Stromal cell of bone marrow (primary cell): ENCODE data around the gene ENDOV.

ENCODE experiments used
- DNase-seq: peaks from one replicate; pipeline ENCODE4 v3.0.0-alpha.2; 2012; ENCODE audit warnings: low read depth

Gene ENDOV

DNA sequence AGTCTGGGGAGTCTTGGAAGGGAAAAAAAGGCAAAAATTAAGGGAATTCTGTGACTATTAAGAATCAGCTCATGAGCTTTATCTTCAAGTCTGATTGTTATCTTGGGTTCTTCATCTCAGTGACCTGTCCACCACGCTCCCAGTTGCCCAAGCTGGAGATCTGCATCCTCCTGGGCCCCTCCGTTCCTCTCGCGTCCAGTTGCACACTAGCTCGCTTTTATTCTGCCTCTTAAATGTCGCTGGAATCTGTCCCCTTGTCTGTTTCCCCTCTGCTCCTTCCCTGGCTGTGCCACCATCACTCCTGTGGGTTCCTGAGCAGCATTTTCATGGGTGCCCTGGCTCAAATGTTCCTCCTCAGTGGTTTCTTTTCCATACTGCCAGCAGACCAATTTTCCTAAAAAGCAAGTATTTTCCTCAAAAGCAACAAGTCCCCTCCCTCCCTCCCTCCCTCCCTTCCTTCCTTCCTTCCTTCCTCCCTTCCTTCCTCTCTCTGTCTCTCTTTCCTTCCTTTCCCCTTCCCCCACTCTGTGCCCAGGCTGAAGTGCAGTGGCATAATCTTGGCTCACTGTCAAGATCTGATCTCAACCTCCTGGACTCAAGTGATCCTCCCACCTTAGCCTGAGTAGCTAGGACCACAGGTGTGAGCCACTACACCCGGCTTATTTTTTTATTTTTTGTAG lies 1.4 kb downstream of the ENDOV start:
- no peak for DNase-seq

DNA sequence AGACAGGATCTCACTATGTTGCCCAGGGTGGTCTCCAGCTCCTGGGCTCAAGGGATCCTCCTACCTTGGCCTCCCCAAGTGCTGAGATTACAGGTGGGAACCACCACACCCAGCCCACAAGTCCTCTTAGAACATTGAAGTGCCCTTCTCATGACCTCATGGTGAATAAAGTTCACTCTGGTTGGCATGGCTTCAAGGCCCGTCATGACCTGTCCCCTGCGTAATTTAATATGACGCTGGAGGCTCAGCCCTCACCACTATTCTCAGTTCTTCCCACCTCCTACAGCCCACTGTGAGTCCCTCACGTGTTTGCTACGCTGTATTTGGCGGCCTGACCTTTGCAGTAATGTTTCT lies 1.9 kb downstream of the ENDOV start:
- DNase-seq = no peak

DNA sequence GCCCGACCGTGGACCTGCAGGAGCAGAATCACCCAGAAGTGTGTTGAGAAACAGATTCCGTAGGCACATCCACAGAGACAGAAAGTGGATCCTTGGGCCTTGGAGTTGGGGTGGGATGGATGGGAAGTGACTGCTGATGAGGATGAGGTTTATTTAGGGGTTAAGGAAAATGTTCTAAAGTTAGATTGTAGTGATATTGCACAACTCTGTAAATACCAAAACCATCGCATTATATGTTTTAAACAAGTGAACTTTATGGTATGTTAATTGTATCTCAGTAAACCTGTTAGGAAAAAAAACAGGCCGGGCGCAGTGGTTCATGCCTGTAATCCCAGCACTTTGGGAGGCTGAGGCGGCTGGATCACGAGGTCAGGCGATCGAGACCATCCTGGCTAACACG lies 3.6 kb downstream of the ENDOV start:
- DNase-seq = no peak

DNA sequence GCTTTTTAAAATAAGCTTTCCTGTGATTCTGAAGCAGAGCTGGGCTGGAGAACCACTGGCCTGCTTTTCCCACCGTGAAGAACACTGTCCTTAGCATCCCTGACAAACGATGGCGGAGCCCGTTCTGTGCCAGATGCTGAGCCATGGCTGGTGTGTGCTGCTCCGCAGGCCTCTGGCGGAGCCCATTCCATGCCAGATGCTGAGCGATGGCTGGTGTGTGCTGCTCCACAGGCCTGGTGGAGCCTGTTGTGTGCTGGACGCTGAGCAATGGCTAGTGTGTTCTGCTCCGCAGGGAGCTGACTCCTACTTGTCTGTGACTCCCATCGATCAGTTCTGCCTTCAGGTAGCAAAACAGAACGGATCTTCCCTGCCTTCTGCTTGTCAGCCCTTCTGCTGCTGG lies 4.3 kb downstream of the ENDOV start:
- DNase-seq = no peak

DNA sequence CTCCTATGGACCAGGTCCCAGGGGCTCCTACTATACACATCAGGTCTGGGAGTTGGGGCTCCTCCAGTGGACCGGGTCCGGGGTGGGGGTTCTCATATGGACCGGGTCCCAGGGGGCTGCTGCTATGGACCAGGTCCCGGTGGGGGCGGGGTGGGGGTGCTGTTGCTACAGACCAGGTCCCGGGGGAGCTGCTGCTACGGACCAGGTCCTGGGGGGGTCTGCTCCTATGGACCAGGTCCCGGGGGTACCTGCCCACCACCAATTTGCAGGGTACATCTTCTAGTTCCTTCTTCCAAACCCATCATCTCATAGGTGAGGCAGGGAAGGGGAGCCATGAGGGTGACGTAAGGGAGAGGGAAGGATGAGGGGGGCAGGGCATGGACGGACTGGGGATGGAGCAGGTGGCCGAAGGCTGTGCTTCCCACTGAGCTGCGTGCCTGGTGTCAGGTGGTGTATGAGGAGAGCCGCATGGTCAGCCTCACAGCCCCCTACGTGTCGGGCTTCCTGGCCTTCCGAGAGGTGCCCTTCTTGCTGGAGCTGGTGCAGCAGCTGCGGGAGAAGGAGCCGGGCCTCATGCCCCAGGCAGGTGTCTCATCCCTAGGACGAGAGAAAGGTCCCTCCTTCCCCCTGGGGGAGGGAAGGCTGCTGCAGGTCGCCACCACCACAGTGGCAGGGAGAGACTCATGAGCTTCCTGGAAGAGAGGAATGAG lies 6.6 kb downstream of the ENDOV start:
- DNase-seq = no peak

DNA sequence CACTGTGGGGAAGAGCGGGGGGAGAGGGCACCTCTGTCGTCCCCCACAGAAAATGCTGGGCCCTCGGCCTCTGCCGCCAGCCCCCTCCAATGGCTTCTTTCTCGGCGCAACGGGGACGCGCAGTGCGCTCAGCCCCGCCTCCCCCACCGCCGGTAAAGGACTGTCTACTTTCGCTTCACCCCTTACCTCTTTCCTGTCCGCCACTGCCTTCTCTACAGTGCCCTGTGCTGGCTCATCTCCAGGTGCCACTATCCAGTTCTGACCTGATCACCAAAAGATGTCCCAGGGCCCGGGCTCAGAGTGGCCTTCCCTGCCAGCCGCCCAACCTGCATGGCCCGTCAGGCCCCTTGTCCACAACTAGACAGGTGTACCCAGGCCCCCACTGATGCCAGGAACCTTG lies 7.3 kb downstream of the ENDOV start:
- DNase-seq = no peak

DNA sequence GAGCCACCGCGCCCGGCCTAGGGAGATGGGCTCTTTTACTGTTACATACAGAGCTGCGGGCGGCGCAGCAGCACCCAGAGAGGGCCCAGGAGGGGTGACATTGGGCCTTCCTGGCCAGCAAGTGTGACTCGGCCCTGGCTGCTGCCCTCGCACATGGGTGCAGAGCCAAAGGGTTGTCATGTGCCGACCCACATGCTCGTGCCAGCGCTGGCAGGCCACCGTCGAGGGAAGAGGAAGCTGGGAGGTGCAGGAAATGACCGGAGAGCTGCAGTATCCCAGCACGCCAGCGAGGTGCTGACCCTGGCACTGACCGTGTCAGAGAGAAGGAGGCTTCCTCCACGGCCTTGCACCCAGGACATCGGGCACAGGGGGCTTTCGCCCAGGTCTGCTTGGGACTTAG lies 8.0 kb downstream of the ENDOV start:
- no peak for DNase-seq

DNA sequence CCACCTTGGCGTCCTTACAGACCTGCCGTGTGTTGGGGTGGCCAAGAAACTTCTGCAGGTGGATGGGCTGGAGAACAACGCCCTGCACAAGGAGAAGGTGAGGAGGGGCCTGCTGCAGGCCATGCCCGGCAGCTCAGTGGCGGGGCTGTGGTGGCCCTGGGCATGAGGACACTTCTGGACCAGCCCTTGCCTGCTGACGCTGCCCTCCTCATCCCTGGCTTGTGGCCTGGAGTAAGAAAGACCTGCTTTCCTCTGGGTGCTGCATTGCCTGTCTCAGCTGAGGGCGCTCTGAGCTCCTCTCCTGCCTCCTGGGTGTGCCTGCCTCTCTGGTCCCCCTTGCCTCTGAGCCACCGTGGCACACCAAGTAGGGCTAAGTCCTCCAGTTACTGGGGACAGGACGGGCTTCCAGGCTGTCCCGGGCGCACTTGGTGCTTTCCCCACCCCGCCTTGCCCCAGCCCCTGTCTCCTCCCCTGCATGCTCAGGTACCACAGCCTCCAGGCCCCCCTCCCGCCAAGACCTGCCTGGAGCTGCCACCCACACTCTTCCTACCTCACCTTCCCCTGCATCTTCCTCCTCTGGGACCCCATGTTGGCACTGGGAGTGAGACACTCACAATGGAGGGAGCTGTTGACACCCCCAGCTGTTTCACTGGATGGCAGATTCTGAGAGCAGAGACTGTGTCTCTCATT lies 8.7 kb downstream of the ENDOV start:
- no peak for DNase-seq

DNA sequence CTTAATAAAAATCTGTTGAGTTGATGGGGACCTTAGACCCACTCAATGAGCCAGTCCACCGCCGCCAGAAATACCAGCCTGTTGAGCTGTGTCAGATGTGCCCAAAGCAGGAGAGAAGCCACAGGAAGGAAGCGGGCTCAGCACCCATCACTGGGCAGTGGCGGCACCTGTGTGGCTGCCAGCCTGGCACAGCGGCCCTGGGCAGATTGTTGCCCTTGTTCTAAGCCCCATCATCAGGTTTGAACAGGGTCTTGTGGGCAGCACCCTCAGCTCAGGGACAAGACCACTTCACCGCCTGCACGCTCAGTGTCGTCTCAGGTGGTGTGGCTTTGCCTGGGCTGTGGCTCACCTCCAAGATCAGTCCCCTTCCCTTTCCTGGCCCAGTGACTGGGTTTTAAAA lies 9.3 kb downstream of the ENDOV start:
- no peak for DNase-seq

DNA sequence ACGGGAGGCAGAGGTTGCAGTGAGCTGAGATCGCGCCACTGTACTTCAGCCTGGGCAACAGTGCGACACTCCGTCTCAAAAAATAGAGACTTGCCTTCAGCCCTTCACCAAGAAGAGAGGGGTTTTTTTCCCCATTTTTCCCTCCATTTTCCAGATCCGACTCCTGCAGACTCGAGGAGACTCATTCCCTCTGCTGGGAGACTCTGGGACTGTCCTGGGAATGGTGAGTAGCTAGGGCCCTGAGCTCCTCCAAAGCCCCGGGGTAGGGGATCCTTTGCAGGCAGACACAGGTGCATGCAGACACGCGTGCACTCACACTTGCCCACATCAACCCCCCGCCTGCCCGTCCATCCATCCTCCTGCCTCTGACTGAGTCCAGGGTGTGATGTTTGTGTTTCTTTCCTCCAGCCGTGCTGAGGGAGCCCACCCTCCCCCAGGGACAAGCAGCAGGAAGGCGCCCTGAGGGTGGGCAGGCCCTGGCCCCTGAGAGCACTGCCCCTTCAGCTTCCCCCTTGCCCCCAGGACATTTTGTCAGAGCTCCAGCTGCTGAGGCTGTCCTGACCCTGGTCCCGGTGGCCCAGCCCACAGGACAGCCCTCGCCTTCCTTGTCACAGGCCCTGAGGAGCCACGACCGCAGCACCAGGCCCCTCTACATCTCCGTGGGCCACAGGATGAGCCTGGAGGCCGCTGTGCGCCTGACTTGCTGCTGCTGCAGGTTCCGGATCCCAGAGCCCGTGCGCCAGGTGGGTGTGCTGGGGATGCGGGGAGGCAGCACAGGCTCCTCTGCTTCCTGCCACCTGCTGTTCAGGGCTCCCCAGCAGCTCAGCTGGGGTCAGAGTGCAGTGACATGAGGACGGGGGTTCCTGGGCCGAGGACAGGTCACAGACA lies 10.2 kb downstream of the ENDOV start:
- DNase-seq = no peak

DNA sequence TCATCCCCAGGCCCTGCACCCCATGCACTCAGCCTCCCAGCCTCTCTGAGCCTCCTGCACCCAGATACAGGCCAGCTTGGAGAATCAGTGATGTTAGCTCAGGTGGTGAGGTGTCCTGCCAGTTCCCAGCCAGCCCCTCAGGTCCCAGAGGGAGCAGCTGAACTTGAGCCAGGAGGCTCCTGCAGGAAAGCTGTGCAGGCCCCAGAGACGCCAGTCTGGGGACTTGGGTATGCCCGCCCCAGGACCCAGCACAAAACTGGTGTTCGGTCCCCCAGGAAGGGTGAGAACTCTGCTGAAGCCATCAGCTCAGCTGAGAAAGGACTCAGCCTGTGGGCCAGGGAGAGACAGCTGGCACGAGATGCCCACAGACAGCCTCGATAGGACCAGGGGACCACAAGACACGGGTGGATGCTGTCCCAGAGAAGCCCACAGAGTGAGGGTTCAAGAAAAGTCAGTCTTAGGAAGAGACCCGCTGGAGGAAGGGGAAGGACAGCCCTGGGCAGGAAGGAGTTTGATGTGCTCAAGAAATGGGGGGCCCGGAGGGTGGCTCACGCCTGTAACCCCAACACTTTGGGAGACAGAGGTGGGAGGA lies 11.0 kb downstream of the ENDOV start:
- no peak for DNase-seq

DNA sequence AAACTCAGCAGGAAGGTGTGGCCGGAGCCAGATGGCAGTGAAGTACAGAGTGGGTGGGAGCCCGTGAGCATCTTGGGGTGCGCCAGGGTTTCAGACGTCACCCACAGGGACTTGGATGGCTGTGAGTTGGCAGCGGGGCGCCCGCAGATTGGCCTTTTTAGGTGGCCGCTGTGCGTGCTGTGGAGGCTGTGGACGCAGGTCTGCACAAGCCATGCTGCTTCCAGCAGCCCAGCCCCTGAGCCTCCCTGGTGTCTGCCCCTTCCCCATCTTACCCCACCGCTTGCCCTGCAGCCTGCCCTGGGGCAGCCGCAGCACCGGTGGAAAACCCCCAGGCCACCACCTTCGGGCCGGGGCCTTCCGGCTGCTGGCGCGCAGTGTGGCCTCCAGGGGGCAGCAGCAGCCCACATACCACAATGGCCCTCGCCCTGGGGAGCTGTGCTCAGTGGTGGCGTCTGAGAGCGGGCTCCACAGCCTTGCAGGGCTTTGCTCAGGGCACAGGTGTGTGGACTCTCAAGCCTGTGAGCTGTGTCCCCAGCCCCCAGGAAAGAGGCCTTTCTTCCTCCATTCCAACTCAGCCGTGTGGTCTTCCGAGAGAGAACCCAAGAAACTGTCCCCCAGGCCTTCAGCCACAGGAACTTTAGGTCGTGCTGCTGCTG lies 11.8 kb downstream of the ENDOV start:
- no peak for DNase-seq

DNA sequence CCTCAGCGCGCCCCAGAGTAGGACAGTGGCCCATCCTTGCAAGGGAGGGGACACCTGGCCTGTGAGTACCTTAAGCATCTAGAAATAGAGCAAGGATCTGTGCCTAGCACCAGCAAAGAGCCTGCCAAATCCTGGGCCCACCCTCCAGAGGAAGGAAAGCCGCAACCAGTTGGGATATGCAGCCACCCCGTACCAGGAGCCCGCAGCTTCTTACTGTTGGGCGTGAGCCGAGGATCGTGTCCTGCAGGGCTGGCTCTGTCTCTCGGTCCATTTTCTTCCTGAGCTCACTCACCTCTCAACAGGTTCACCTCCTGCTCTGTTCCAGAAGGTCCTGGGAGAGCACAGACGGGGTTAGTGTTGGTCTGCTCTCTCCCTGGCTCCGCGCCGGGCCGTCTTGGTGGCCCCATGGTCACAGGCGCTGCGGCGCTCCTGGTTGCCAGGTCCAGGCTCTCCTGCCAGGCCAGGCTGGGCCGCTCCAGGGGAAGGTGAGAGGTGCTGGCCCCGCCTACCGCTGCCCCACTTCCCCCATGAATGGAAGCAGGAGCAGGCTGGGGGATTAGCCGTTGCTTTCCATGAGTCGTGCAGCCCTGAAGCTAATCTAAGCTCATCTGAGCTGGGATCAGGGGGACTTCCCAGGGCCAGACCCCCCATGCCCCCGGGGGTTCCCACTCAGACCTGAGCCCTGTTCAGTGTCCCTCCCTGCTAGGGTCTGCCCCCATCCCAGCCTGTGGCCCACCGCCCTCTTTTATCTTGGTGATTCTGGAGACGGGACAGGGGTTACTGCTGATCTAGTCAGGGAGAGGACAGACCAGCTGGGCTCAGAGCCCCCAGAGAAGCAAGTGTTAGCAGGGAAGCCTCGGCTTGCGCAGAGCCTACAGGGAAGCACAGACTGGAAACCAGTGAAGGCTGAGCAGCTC lies 12.7 kb downstream of the ENDOV start:
- no peak for DNase-seq

DNA sequence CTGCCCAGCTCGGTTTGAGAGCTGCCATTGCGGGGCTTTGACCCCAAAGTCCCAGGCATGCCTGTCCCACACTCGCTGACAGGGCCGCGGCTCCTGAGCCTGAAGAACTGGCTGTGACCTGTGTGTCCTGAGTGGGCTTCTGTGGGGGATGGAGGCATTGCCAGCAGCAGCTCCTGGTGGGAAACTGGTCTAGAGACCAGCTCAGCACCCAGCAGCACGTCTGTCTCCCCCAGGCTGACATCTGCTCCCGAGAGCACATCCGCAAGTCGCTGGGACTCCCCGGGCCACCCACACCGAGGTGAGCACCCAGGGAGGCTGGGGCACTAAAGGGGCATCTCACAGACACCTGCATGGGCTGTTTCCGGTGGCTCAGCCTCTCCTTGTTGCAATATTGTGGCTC lies 13.4 kb downstream of the ENDOV start:
- DNase-seq = no peak

DNA sequence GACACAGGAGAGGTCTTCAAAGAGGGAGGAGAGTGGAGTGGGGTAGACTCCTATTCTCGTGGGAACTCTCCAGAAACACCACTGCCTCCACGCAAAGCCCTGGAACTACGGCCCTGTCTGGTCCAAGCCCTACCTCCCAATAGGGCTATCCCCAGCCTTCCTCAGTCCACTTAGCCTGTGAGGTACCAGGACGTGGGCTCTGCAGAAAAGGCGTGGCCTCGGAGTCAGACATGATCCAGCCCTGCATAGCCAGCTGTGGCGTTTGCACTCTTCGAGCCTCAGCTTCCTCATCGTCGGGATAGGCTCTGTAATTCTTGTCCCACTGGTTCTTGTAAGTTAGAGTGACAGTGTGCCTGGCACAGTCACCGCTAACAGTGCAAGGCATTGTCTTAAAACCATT lies 13.8 kb downstream of the ENDOV start:
- DNase-seq = no peak

DNA sequence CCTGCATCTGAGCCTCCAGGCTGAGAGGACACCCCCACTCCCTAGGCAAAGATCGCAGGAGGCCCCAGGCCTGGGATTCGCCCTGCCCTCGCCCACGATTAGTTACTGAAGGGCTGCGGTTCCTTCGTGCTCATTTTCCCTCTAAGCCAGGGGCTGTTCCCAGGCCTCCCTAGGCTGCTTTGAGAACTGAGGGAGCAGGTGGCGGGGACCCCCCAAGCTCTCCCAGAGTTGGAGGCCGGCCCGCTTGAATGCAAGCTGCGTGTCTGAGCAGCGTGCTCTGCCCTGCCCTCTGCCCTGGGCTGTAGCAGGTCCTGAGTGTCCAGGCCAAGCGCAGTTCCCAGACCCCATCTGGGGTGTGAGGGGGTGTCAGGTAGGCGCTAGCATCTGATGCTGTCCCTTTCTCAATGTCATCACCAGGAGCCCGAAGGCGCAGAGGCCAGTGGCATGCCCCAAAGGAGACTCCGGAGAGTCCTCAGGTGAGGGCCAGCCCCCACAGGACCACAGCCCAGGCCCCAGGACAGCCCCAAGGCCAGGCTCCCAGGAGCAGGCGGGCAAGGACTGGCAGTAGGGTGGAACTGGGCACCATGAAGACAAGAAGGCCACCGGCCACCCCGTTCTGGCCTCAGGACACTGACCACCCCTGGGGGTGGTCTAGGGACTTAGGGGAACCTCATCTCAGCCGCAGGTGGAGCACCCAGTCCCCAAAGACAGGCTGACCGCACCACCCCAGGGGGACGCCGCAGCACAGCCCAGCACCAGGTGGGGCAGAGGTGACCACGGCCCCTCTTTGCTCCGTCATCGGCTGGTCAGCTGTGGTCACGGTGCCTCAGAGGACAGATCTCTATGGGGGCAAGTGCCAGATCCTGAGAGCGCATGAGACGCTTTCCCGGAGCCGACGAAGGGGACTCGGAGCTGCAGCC lies 14.6 kb downstream of the ENDOV start:
- DNase-seq = no peak

DNA sequence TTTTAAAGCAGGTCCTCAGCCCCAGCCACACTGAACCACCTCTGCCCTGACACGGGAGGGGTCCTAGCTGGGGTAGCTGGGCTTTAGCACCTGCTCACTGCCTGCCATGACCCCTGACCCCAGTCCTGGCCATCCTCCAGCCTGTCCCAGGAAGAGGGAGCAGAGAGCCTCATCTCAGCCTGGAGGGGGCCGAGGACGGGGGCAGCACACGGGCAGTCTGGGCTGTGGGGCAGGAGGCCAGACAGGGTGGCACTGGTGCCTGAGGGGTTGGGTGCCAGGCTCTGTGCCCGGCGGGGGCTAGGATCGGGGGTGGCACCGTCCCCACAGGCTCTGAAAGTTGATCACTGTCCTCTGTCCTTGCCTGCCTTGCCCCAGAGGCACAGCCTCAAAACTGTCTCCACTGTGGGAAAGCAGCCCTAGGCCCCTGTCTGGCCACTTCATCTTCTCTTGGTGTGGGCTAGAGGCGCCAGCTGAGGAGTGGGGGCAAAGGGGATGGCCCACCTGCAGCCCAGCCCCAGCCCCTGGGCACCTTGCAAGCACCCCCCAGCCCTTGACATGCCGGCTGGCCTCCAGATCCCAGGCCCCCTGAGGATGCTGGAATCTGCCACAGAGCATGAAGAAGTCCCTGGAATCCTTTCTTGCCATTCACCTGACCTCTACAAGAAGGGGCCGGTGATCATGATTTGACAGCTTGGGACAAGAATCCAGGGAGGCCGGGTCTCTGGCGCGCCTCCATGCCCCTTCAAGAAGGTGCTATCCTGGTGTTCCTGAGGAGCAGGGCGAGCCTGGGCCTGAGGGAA lies 15.7 kb downstream of the ENDOV start:
- DNase-seq = no peak
